Omental fat pad (tissue), 4 donors: Measurements from ENCODE around the gene RBMX. TPM values are rescaled to one million over a fixed set of nuclear protein-coding genes. Genes with fewer than 3 reads are reported as not detected.
A peak's percentile ranks its signal among the peaks of the same experiment; 100 is the strongest.
"Not testable (repeated sequence)": the region's sequence is repeated elsewhere in the genome, so short reads cannot be mapped to it uniquely, and the experiment has no call there.

Experiments used
- ATAC-seq: fragments of 150-250 bp; one replicate; pipeline ENCODE4 v1.9.1; 2016; ENCODE audit warnings: mild to moderate bottlenecking, moderate library complexity; ENCODE audit not compliant: low FRiP score
- DNase-seq: peaks from one replicate; pipeline ENCODE4 v3.0.0-alpha.2; 2019; ENCODE audit warnings: low spot score
- CTCF ChIP-seq, 3 donors: fragments of 450-650 bp; IDR thresholded peaks; one replicate each; pipeline ENCODE4 v1.5.1; 2016 to 2017; ENCODE audit warnings: antibody characterized with exemption in 3 of 3, mild to moderate bottlenecking in 3 of 3, moderate library complexity in 2 of 3
- total RNA-seq, 4 donors: library from RNA; depleted of rRNA; stranded (reverse); fragments of >200 nt; gene quantifications; one replicate each; pipeline ENCODE4 v1.1.0, GENCODE V29; 2016

RBMX gene
- total RNA-seq, 4 donors from 2014 or later: 168 to 207 (median 184) TPM

GRCh38 chrX:136909119-136909705, 28.7 kb upstream of the RBMX start:
- peak; percentile 84 for ATAC-seq
- DNase-seq: no peak
- TF ChIP-seq CTCF (IDR thresholded peaks at IDR 0.05): no peak

GRCh38 chrX:136907621-136908020, 27.1 kb upstream of the RBMX start:
- DNase-seq (no peak), ATAC-seq (no peak)
- no peak for TF ChIP-seq CTCF (IDR thresholded peaks at IDR 0.05)

GRCh38 chrX:136906921-136907510, 26.5 kb upstream of the RBMX start:
- ATAC-seq (no peak), DNase-seq (no peak)
- no peak for TF ChIP-seq CTCF (IDR thresholded peaks at IDR 0.05)

- ATAC-seq: not testable (repeated sequence)
These were observed 23.5 kb upstream of the RBMX start for GRCh38 chrX:136904067-136904466.

GRCh38 chrX:136900071-136900470, 19.5 kb upstream of the RBMX start:
- ATAC-seq, DNase-seq: not testable (repeated sequence)

More at GRCh38 chrX:136904067-136904466, 23.5 kb upstream of the RBMX start:
- DNase-seq: not testable (repeated sequence)

- DNase-seq: no peak
- no peak for ATAC-seq
- no peak for TF ChIP-seq CTCF (IDR thresholded peaks at IDR 0.05)
These were observed 18.7 kb upstream of the RBMX start for GRCh38 chrX:136899221-136899620.

GRCh38 chrX:136898752-136899151, 18.2 kb upstream of the RBMX start:
- DNase-seq, ATAC-seq: not testable (repeated sequence)

GRCh38 chrX:136896121-136896914, 15.8 kb upstream of the RBMX start:
- DNase-seq (no peak), ATAC-seq (no peak)
- no peak for TF ChIP-seq CTCF (IDR thresholded peaks at IDR 0.05)
